ENCODE measurements around the gene AOAH. TPM values are rescaled to one million over a fixed set of nuclear protein-coding genes. Genes with fewer than 3 reads are reported as not detected.

The AOAH gene
- total RNA-seq, 1 donor from 2014 or later: 0.28 TPM

- DNase-seq (ENCODE audit: low spot score): no peak
- Mint-ChIP-seq H3K9me3 (ENCODE audit: unreplicated experiment) (no peaks in the 10 kb centered on the region), H3K4me1 (ENCODE audit: unreplicated experiment) (peaks cover 14% of the 10 kb centered on the region), H3K27ac (ENCODE audit: unreplicated experiment) (no peak overlapping the region), H3K27me3 (ENCODE audit: unreplicated experiment) (peaks cover 2% of the 10 kb centered on the region), H3K36me3 (ENCODE audit: low read depth, unreplicated experiment) (peaks cover 4% of the 10 kb centered on the region), H3K4me3 (ENCODE audit: unreplicated experiment) (no peak overlapping the region)
- TF ChIP-seq CTCF (IDR thresholded peaks at IDR 0.05; ENCODE audit: unreplicated experiment): no peak
These were observed 209.7 kb downstream of the AOAH start for GRCh38 chr7:36514289-36515243.

GRCh38 chr7:36513393-36513792 lies 210.9 kb downstream of the AOAH start:
- Mint-ChIP-seq H3K36me3 (ENCODE audit: low read depth, unreplicated experiment) (peaks cover 4% of the 10 kb centered on the region), H3K27me3 (ENCODE audit: unreplicated experiment) (peaks cover 1% of the 10 kb centered on the region), H3K9me3 (ENCODE audit: unreplicated experiment) (no peaks in the 10 kb centered on the region), H3K4me1 (ENCODE audit: unreplicated experiment) (peaks cover 14% of the 10 kb centered on the region), H3K4me3 (ENCODE audit: unreplicated experiment) (no peak overlapping the region), H3K27ac (ENCODE audit: unreplicated experiment) (no peak overlapping the region)
- TF ChIP-seq CTCF (IDR thresholded peaks at IDR 0.05; ENCODE audit: unreplicated experiment): no peak
- no peak for DNase-seq (ENCODE audit: low spot score)

- Mint-ChIP-seq H3K27me3 (ENCODE audit: unreplicated experiment) (no peaks in the 10 kb centered on the region), H3K4me3 (ENCODE audit: unreplicated experiment) (no peak overlapping the region), H3K9me3 (ENCODE audit: unreplicated experiment) (no peaks in the 10 kb centered on the region), H3K36me3 (ENCODE audit: low read depth, unreplicated experiment) (peaks cover 4% of the 10 kb centered on the region), H3K4me1 (ENCODE audit: unreplicated experiment) (peaks cover 14% of the 10 kb centered on the region), H3K27ac (ENCODE audit: unreplicated experiment) (no peak overlapping the region)
- TF ChIP-seq CTCF (IDR thresholded peaks at IDR 0.05; ENCODE audit: unreplicated experiment): no peak
- no peak for DNase-seq (ENCODE audit: low spot score)
These were observed 211.7 kb downstream of the AOAH start for GRCh38 chr7:36512616-36513015.

- H3K27me3 Mint-ChIP-seq (ENCODE audit: unreplicated experiment): no peaks in the 10 kb centered on the region
- no peaks in the 10 kb centered on the region for H3K4me1 Mint-ChIP-seq (ENCODE audit: unreplicated experiment)
- DNase-seq (ENCODE audit: low spot score): no peak
- TF ChIP-seq CTCF (IDR thresholded peaks at IDR 0.05; ENCODE audit: unreplicated experiment): no peak
- H3K36me3 Mint-ChIP-seq (ENCODE audit: low read depth, unreplicated experiment): no peaks in the 10 kb centered on the region
- no peak overlapping the region for H3K4me3 Mint-ChIP-seq (ENCODE audit: unreplicated experiment)
- H3K27ac Mint-ChIP-seq (ENCODE audit: unreplicated experiment): no peak overlapping the region
- no peaks in the 10 kb centered on the region for H3K9me3 Mint-ChIP-seq (ENCODE audit: unreplicated experiment)
These were observed 214.3 kb downstream of the AOAH start for GRCh38 chr7:36509962-36510361.

Measured in endothelial cell (in vitro differentiated cells).